Mucosa of stomach (tissue), 1 donor: ENCODE measurements around the gene TBL1X.

Experiments used
- H3K27me3 ChIP-seq: one replicate; pipeline ENCODE4 v1.7.0; 2013; ENCODE audit warnings: mild to moderate bottlenecking, low read length; ENCODE audit not compliant: control insufficient read depth, insufficient read depth
- H3K36me3 ChIP-seq: one replicate; pipeline ENCODE4 v1.7.0; 2013; ENCODE audit warnings: low read length; ENCODE audit not compliant: control insufficient read depth, insufficient read depth
- H3K4me1 ChIP-seq: one replicate; pipeline ENCODE4 v1.7.0; 2013; ENCODE audit warnings: mild to moderate bottlenecking, low read length; ENCODE audit not compliant: control insufficient read depth, insufficient read depth
- H3K4me3 ChIP-seq: one replicate; pipeline ENCODE4 v1.7.0; 2013; ENCODE audit warnings: low read length
- H3K9ac ChIP-seq: one replicate; pipeline ENCODE4 v1.7.0; 2013; ENCODE audit warnings: mild to moderate bottlenecking, low read length, moderate library complexity
- H3K9me3 ChIP-seq: one replicate; pipeline ENCODE4 v1.7.0; 2013; ENCODE audit warnings: mild to moderate bottlenecking, low read length, moderate library complexity; ENCODE audit not compliant: control insufficient read depth
- donor health status: Pancreatic carcinoma.

Gene TBL1X

GRCh38 chrX:9775930-9776329, 311.1 kb downstream of the TBL1X start:
- no peaks in the 10 kb centered on the region for H3K9me3 ChIP-seq

DNA sequence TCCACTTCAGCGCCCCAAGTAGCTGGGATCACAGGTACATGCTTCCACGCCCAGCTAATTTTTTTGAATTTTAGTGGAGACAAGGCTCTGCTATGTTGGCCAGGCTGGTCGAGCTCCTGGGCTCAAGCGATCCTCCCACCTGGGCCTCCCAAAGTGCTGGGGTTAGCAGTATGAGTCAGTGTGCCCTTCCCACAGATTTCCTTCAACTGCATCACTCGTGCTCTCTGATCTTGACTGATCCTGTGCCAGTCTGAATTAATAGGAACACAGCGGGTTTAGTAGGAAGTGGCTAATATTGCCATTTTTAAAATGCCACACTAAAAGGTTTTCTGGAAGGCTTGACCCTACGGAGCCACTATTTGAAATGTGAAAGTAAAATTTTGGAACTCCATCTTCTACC, 317.1 kb downstream of the TBL1X start:
- Histone ChIP-seq H3K36me3 (no peaks in the 10 kb centered on the region), H3K9ac (no peak overlapping the region), H3K27me3 (no peaks in the 10 kb centered on the region), H3K9me3 (no peaks in the 10 kb centered on the region), H3K4me3 (no peak overlapping the region), H3K4me1 (no peaks in the 10 kb centered on the region)

More at GRCh38 chrX:9775930-9776329, 311.1 kb downstream of the TBL1X start:
- Histone ChIP-seq H3K27me3 (no peaks in the 10 kb centered on the region), H3K36me3 (no peaks in the 10 kb centered on the region), H3K4me3 (no peak overlapping the region), H3K4me1 (no peaks in the 10 kb centered on the region), H3K9ac (no peak overlapping the region)

- Histone ChIP-seq H3K4me1 (peaks cover 2% of the 10 kb centered on the region), H3K27me3 (no peaks in the 10 kb centered on the region), H3K36me3 (no peaks in the 10 kb centered on the region), H3K9ac (no peak overlapping the region), H3K9me3 (no peaks in the 10 kb centered on the region), H3K4me3 (no peak overlapping the region)
These were observed 319.5 kb downstream of the TBL1X start for GRCh38 chrX:9784332-9784731.

GRCh38 chrX:9785254-9785943, 320.5 kb downstream of the TBL1X start:
- Histone ChIP-seq H3K4me1 (peaks cover 9% of the 10 kb centered on the region), H3K4me3 (no peak overlapping the region), H3K9ac (no peak overlapping the region), H3K36me3 (no peaks in the 10 kb centered on the region), H3K27me3 (no peaks in the 10 kb centered on the region), H3K9me3 (no peaks in the 10 kb centered on the region)

GRCh38 chrX:9785944-9786797, 321.3 kb downstream of the TBL1X start, which contains the start of gene SHROOM2:
Gene SHROOM2 (plus strand): TSS chrX:9786429. CDS start chrX:9786546, 117 bp downstream.
- H3K9ac ChIP-seq: no peak within 1 kb of the TSS

DNA sequence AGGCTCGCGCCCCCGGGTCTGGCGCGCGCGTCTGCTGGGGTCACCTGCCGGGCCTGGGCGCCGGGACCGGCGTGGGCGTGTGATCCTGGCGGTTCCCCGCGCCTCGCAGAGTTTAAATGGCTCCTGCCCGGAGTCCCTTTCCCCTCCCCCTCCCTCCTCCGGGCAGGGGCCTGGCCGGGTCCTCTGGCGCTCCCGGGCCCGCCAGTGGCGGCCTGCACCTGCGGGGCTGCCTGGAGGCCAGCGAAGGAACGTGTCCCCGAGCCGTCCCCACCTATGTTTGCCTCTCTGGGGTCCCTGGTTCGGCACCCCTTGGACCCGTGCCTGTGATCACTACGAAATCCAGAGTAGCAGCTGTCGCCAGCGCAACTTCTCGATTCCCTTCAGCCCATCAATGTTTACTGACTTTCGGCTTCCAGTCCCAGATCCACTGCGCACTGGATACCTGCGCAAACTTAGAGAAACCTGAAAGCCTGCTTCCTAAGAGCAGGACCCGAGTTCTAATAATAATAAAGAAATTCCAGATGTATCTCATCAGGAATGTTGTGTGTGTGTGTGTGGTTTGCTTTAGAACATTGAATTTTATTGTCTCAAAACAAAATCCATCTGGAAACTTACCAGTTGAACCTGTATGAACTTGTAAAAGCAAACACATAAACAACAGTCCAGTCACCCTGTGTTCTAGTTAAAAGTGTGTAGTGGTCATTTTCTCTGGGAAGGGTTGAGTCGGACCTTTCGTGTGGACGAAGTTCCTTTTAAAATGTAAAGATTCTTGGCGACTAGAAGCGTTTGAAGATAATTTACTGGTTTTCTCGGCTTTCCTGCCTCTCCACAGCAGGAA, 322.2 kb downstream of the TBL1X start:
- Histone ChIP-seq H3K9ac (no peak overlapping the region), H3K4me3 (no peak overlapping the region), H3K36me3 (no peaks in the 10 kb centered on the region), H3K27me3 (no peaks in the 10 kb centered on the region), H3K4me1 (peaks cover 9% of the 10 kb centered on the region), H3K9me3 (no peaks in the 10 kb centered on the region)

More at GRCh38 chrX:9785944-9786797, 321.3 kb downstream of the TBL1X start, which contains the start of gene SHROOM2:
- Histone ChIP-seq H3K9me3 (no peaks in the 10 kb centered on the region), H3K4me3 (no peak within 1 kb of the TSS), H3K4me1 (peaks cover 9% of the 10 kb centered on the region), H3K36me3 (no peaks in the 10 kb centered on the region), H3K27me3 (no peaks in the 10 kb centered on the region)

GRCh38 chrX:9788911-9789310, 324.1 kb downstream of the TBL1X start:
- no peaks in the 10 kb centered on the region for H3K36me3 ChIP-seq
- no peak overlapping the region for H3K4me3 ChIP-seq
- H3K27me3 ChIP-seq: no peaks in the 10 kb centered on the region
- no peak overlapping the region for H3K9ac ChIP-seq
- H3K4me1 ChIP-seq: peaks cover 9% of the 10 kb centered on the region
- no peaks in the 10 kb centered on the region for H3K9me3 ChIP-seq

GRCh38 chrX:9789555-9789954, 324.7 kb downstream of the TBL1X start:
- no peaks in the 10 kb centered on the region for H3K36me3 ChIP-seq
- no peaks in the 10 kb centered on the region for H3K9me3 ChIP-seq
- no peak overlapping the region for H3K9ac ChIP-seq
- peaks cover 9% of the 10 kb centered on the region for H3K4me1 ChIP-seq
- H3K27me3 ChIP-seq: no peaks in the 10 kb centered on the region
- H3K4me3 ChIP-seq: no peak overlapping the region
